Neuronal stem cell (in vitro differentiated cells): ENCODE data around the gene TRPM2.
A peak's percentile ranks its signal among the peaks of the same experiment; 100 is the strongest.

Source experiments
- DNase-seq: peaks from one replicate; pipeline ENCODE4 v3.0.0-alpha.2; 2013; ENCODE audit warnings: low spot score
- H2AFZ ChIP-seq: one replicate; pipeline ENCODE4 v1.6.1; 2013; ENCODE audit warnings: mild to moderate bottlenecking, low read length, inconsistent platforms
- H2AK5ac ChIP-seq: 2 replicates; pipeline ENCODE4 v1.6.1; 2013; ENCODE audit warnings: low read depth, mild to moderate bottlenecking, inconsistent platforms, low read length, moderate library complexity, mixed read lengths
- H2BK120ac ChIP-seq: 2 replicates; pipeline ENCODE4 v1.6.1; 2013; ENCODE audit warnings: low read depth, mild to moderate bottlenecking, inconsistent platforms, low read length, moderate library complexity, mixed read lengths
- H2BK12ac ChIP-seq: one replicate; pipeline ENCODE4 v1.6.1; 2013; ENCODE audit warnings: low read length, inconsistent platforms
- H2BK15ac ChIP-seq: 2 replicates; pipeline ENCODE4 v1.6.1; 2013; ENCODE audit warnings: mild to moderate bottlenecking, low read length, inconsistent platforms, mixed read lengths
- H2BK5ac ChIP-seq: one replicate; pipeline ENCODE4 v1.6.1; 2013; ENCODE audit warnings: inconsistent platforms, mild to moderate bottlenecking, low read length, moderate library complexity
- H3K14ac ChIP-seq: one replicate; pipeline ENCODE4 v1.6.1; 2013; ENCODE audit warnings: low read length, inconsistent platforms
- H3K18ac ChIP-seq: 2 replicates; pipeline ENCODE4 v1.6.1; 2013; ENCODE audit warnings: low read length, inconsistent platforms
- H3K23ac ChIP-seq: 2 replicates; pipeline ENCODE4 v1.6.1; 2013; ENCODE audit warnings: low read depth, mild to moderate bottlenecking, mixed read lengths, low read length, inconsistent platforms; ENCODE audit not compliant: poor library complexity
- H3K27ac ChIP-seq: replicated peaks from 3 replicates; pipeline ENCODE4 v1.5.1; 2013; ENCODE audit warnings: low read length, inconsistent platforms
- H3K27me3 ChIP-seq, 3 experiments: 2 replicates each; pipeline ENCODE4 v1.6.1; 2013; ENCODE audit warnings: low read length in 3 of 3, mild to moderate bottlenecking in 2 of 3, inconsistent platforms in 1 of 3, low read depth in 1 of 3, mixed read lengths in 1 of 3, moderate library complexity in 1 of 3; ENCODE audit not compliant: control insufficient read depth in 3 of 3, insufficient read depth in 3 of 3
- H3K36me3 ChIP-seq, 2 donors: replicated peaks in 1 of 2; 2 replicates each; pipeline ENCODE4 v1.6.1; 2013; ENCODE audit warnings: low read length in 2 of 2; ENCODE audit not compliant: control insufficient read depth in 2 of 2, insufficient read depth in 2 of 2
- H3K4ac ChIP-seq: 2 replicates; pipeline ENCODE4 v1.6.1; 2013; ENCODE audit warnings: inconsistent platforms, mild to moderate bottlenecking, low read length, moderate library complexity
- H3K4me1 ChIP-seq, 2 donors: 1 replicate in 1 of 2; 2 replicates in 1 of 2; pipeline ENCODE4 v1.6.1; 2013; ENCODE audit warnings: low read length in 2 of 2, low read depth in 1 of 2; ENCODE audit not compliant: control insufficient read depth in 2 of 2, insufficient read depth in 1 of 2
- H3K4me2 ChIP-seq: one replicate; pipeline ENCODE4 v1.6.1; 2013; ENCODE audit warnings: mild to moderate bottlenecking, low read length, inconsistent platforms; ENCODE audit not compliant: insufficient read depth, poor library complexity, severe bottlenecking
- H3K4me3 ChIP-seq, 2 donors: 2 replicates each; pipeline ENCODE4 v1.5.1; 2013; ENCODE audit warnings: low read length in 2 of 2, mild to moderate bottlenecking in 2 of 2, inconsistent platforms in 1 of 2, moderate library complexity in 1 of 2
- H3K79me1 ChIP-seq: one replicate; pipeline ENCODE4 v1.6.1; 2013; ENCODE audit warnings: low read depth, mild to moderate bottlenecking, inconsistent platforms, low read length, moderate library complexity
- H3K9ac ChIP-seq: one replicate; pipeline ENCODE4 v1.6.1; 2013; ENCODE audit warnings: mild to moderate bottlenecking, low read depth, low read length, inconsistent platforms; ENCODE audit not compliant: poor library complexity
- H3K9me3 ChIP-seq, 2 donors: replicated peaks in 1 of 2; 2 replicates each; pipeline versions ENCODE3 to v1.6.1; 2013; ENCODE audit warnings: low read length in 2 of 2, mild to moderate bottlenecking in 2 of 2, inconsistent platforms in 1 of 2, low read depth in 1 of 2, mixed read lengths in 1 of 2, moderate library complexity in 1 of 2; ENCODE audit not compliant: control insufficient read depth in 2 of 2, insufficient read depth in 1 of 2
- H4K8ac ChIP-seq: one replicate; pipeline ENCODE4 v1.6.1; 2013; ENCODE audit warnings: low read depth, mild to moderate bottlenecking, inconsistent platforms, low read length, moderate library complexity
- H4K91ac ChIP-seq: one replicate; pipeline ENCODE4 v1.6.1; 2013; ENCODE audit warnings: low read length, low read depth, mild to moderate bottlenecking, inconsistent platforms; ENCODE audit not compliant: poor library complexity
- WGBS, 2 donors: extraction: QIAGEN DNeasy Blood & Tissue Kit; methylation state at CpG; one replicate each; pipeline ENCODE4 v1.1.7; 2013; ENCODE audit warnings: missing lambda C conversion rate in 2 of 2, mixed read lengths in 1 of 2; ENCODE audit not compliant: insufficient read length in 2 of 2, insufficient replicate concordance in 1 of 2; ENCODE audit errors: extremely low coverage in 2 of 2; 5-methylcytosine and 5-hydroxymethylcytosine counted together

TRPM2 gene

GRCh38 chr21:44424608-44425306 lies 71.3 kb downstream of the TRPM2 start:
- peak overlapping the region; percentile 27 for H2AFZ ChIP-seq
- peaks cover 5 to 12% of the 10 kb centered on the region in 2 donors for H3K9me3 ChIP-seq
- no peaks in the 10 kb centered on the region for H3K79me1 ChIP-seq
- peak overlapping the region; percentile 49 for H2BK15ac ChIP-seq
- H3K9ac ChIP-seq: no peak overlapping the region
- peak overlapping the region; percentile 94 for H2BK5ac ChIP-seq
- peak overlapping the region; percentile 98 for H3K14ac ChIP-seq
- no peaks in the 10 kb centered on the region for H3K36me3 ChIP-seq
- H3K4me2 ChIP-seq: no peak overlapping the region
- no peak overlapping the region for H3K27ac ChIP-seq
- H4K8ac ChIP-seq: peak overlapping the region; percentile 92
- peak overlapping the region; percentile 85 for H3K18ac ChIP-seq
- peak overlapping the region; percentile 80 for H3K23ac ChIP-seq
- no peak overlapping the region for H3K4me3 ChIP-seq
- H3K27me3 ChIP-seq: peaks cover 0 to 12% (median 0%) of the 10 kb centered on the region in 3 experiments
- no peak overlapping the region for H3K4ac ChIP-seq
- WGBS, 2 donors: no CpG with 5 or more reads among the region's 30 CpGs
- H4K91ac ChIP-seq: no peak overlapping the region
- peak overlapping the region; percentile 89 for H2AK5ac ChIP-seq
- peak overlapping the region; percentile 41 for H2BK12ac ChIP-seq
- peaks cover 0 to 6% of the 10 kb centered on the region in 2 donors for H3K4me1 ChIP-seq
- H2BK120ac ChIP-seq: no peak overlapping the region
- DNase-seq: no peak

GRCh38 chr21:44425307-44425894 lies 72.0 kb downstream of the TRPM2 start:
- Histone ChIP-seq H3K4me1 (peaks cover 0 to 6% of the 10 kb centered on the region in 2 donors), H3K36me3 (no peaks in the 10 kb centered on the region), H2BK5ac (peak overlapping the region; percentile 94), H3K14ac (peak overlapping the region; percentile 98), H3K27ac (no peak overlapping the region), H3K4ac (no peak overlapping the region), H2AK5ac (peak overlapping the region; percentile 89), H3K9ac (peak overlapping the region; percentile 44), H2BK120ac (peak overlapping the region; percentile 28), H3K4me2 (no peak overlapping the region), H3K9me3 (peaks cover 3 to 11% of the 10 kb centered on the region in 2 donors), H2AFZ (no peak overlapping the region), H3K4me3 (no peak overlapping the region), H3K79me1 (no peaks in the 10 kb centered on the region), H4K8ac (peak overlapping the region; percentile 92), H3K27me3 (peaks cover 0 to 12% (median 0%) of the 10 kb centered on the region in 3 experiments), H2BK12ac (peak overlapping the region; percentile 41), H3K18ac (peak overlapping the region; percentile 85), H3K23ac (peak overlapping the region; percentile 80), H2BK15ac (peak overlapping the region; percentile 49), H4K91ac (peak overlapping the region; percentile 24)
- no CpG with 5 or more reads among the region's 40 CpGs for WGBS, 2 donors
- DNase-seq: no peak

- WGBS, 2 donors: no CpG with 5 or more reads among the region's 13 CpGs
- no peak overlapping the region for H4K8ac ChIP-seq
Observed at GRCh38 chr21:44425895-44426662, 72.7 kb downstream of the TRPM2 start.

More at GRCh38 chr21:44425895-44426662, 72.7 kb downstream of the TRPM2 start:
- Histone ChIP-seq H3K36me3 (no peaks in the 10 kb centered on the region), H3K9ac (no peak overlapping the region), H3K23ac (no peak overlapping the region), H2BK15ac (peak overlapping the region; percentile 85), H3K27me3 (peaks cover 0 to 12% (median 0%) of the 10 kb centered on the region in 3 experiments), H3K14ac (peak overlapping the region; percentile 89), H2BK5ac (peak overlapping the region; percentile 94), H2AK5ac (peak overlapping the region; percentile 81), H3K27ac (no peak overlapping the region), H4K91ac (peak overlapping the region; percentile 24), H3K4ac (no peak overlapping the region), H3K79me1 (no peaks in the 10 kb centered on the region), H3K4me1 (peaks cover 0 to 6% of the 10 kb centered on the region in 2 donors), H3K4me2 (no peak overlapping the region), H3K9me3 (peaks cover 3 to 11% of the 10 kb centered on the region in 2 donors), H2AFZ (no peak overlapping the region), H2BK12ac (no peak overlapping the region), H3K4me3 (no peak overlapping the region), H2BK120ac (peak overlapping the region; percentile 28), H3K18ac (peak overlapping the region; percentile 85)
- DNase-seq: no peak
